Astrocyte of the cerebellum (primary cell): ENCODE data around the gene RETREG3.

ENCODE experiments used
- DNase-seq: peaks from one replicate; pipeline ENCODE4 v3.0.0-alpha.2; 2011; ENCODE audit warnings: low read depth
- H3K4me3 ChIP-seq: 2 replicates; pipeline ENCODE4 v1.5.1; 2011; ENCODE audit warnings: mild to moderate bottlenecking, low read depth, low read length, moderate library complexity
- in situ Hi-C: cut with HindIII; loops from 2 replicates; pipeline ENCODE4 v1.10.0; 2017; ENCODE audit warnings: low sequenced_read_pairs
- TF ChIP-seq, protein P1 (sequence below): IDR thresholded peaks from 2 replicates; pipeline ENCODE4 v1.5.1; 2012; ENCODE audit warnings: low read length, low read depth, moderate library complexity, mild to moderate bottlenecking; ENCODE audit errors: missing control alignments

The RETREG3 gene

DNA sequence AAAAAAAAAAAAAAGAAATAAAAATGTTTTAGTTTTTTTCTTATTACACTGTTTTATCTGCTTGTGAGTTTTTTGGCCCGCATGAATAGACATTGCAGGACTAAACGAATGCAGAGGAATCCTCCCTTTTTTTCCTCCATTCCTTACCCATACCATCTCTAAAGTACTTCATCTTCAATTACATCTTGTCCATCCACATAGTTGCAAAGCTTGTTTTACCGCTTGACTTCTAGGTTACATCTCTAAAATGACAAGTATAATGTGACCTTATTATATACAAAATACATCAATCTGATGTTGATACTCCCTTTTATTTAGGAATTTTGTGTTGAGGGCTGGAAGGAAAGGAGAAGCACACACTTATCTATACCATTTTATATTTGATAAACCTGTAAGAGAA is 12.8 kb downstream of the RETREG3 start:
- H3K4me3 ChIP-seq, result no peak overlapping the region
- TF ChIP-seq, protein P1, sequence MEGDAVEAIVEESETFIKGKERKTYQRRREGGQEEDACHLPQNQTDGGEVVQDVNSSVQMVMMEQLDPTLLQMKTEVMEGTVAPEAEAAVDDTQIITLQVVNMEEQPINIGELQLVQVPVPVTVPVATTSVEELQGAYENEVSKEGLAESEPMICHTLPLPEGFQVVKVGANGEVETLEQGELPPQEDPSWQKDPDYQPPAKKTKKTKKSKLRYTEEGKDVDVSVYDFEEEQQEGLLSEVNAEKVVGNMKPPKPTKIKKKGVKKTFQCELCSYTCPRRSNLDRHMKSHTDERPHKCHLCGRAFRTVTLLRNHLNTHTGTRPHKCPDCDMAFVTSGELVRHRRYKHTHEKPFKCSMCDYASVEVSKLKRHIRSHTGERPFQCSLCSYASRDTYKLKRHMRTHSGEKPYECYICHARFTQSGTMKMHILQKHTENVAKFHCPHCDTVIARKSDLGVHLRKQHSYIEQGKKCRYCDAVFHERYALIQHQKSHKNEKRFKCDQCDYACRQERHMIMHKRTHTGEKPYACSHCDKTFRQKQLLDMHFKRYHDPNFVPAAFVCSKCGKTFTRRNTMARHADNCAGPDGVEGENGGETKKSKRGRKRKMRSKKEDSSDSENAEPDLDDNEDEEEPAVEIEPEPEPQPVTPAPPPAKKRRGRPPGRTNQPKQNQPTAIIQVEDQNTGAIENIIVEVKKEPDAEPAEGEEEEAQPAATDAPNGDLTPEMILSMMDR, result no peak
- DNase-seq, result no peak
- in situ Hi-C loops, result no loop called here

DNA sequence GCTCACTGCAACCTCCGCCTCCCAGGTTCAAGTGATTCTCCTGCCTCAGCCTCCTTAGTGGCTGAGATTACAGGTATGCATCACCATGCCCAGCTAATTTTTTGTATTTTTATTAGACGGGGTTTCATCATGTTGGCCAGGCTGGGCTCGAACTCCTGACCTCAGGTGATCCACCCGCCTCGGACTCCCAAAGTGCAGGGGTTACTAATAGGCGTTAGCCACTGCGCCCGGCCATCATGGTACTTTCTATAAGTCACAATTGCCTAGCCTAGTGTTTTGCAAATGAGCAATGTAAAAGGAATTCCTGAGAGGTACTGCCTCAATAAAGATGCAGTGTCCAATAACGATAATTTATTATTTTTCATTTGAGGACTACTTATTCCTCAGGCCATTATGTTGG is 17.8 kb downstream of the RETREG3 start:
- DNase-seq, result no peak
- no peak overlapping the region for H3K4me3 ChIP-seq
- in situ Hi-C loops, result no loop called here
- TF ChIP-seq, protein P1, result no peak

DNA sequence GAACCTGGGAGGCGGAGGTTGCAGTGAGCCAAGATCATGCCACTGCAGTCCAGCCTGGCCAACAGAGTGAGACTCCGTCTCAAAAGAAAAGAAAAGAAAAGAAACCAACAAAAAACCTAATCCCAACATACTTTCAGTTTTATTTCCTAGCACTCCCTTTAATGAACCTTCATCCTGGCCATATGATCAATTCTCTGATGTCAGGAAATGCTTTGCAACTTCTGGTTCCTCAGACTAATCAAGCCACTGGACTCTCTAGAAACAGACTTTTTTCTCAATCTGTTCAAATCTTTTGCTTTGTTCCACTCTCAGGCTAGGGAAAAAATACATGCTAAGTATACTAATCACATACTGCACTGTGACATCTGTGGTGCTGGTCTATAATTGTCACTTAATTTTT is 18.3 kb downstream of the RETREG3 start:
- TF ChIP-seq, protein P1, result no peak
- in situ Hi-C loops, result no loop called here

DNA sequence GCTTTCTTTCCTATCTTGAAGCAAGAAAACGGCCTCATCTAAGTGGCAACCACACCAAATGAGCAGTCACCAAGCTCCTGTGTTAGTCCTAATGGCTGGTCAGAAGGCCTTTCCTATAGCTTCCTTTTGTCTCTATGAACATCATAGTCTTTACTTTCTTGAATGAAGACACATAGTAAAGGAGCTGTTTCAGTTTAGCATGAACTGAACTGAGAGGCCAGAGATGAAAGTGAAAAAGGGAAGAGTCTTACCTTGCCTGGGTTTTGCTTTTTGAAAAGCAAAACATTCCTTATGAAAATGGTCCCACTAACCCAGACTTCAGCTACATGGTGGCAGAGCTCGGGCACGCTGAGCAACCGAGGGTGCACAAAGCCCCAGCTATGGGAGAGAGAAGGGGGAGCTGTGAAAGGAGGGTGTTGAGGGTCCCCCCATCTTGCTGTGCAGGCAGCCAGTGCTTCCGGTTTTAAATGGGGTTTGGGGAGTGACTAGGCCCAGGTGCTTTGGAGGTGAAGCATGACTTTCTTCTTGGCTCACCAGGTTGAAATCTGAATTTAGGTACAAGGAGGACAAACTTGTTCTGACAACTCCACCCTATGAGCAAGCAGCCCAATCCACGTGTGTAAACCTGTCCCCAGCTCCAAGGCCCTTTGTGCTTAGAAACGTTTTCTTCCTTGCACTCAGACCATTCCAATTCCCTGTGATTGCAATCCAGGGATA is 22.5 kb downstream of the RETREG3 start:
- in situ Hi-C loops, result no loop called here
- DNase-seq, result no peak
- no peak overlapping the region for H3K4me3 ChIP-seq
- TF ChIP-seq, protein P1, result no peak

More for the DNA sequence above, 18.3 kb downstream of the RETREG3 start:
- no peak for DNase-seq
- no peak overlapping the region for H3K4me3 ChIP-seq

DNA sequence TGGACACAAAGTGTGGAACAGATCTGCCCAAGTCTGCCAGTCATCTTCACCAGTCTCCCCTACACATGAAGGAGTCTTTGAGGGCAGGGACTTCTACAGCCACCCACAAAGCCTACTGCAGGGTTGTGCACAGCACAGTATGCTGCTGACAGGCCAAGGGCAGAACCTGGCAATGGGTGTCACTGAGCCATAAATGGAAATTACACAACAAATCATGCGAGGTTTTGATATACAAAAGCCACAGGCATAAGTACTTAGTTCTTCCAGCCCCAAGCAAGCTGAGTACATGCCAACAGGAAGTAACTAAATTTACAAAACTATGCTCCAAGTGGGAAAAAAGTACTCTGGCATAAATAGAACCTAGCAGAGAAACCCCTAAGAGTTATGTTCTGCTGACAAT is 23.8 kb downstream of the RETREG3 start:
- no peak overlapping the region for H3K4me3 ChIP-seq
- in situ Hi-C loops, result no loop called here
- TF ChIP-seq, protein P1, result no peak
- no peak for DNase-seq

DNA sequence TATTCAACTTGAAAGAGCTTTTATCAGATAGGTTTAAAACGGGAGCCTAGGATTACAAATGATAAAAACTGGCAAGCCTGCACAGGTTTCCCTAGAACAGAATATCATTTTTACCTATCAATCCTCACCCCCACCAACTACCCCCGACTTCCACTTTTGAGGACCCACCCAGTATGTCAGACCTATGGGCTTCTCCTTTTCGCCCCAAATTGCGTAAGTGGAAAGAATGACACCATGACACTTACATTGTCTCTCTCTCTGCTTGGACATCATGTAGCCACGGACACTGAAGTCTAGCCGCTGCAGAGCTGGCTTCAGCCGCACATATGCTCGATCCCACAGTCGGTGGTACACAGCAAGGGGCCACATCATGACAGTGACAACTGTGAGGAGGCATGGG is 24.3 kb downstream of the RETREG3 start:
- DNase-seq, result no peak
- H3K4me3 ChIP-seq, result no peak overlapping the region
- TF ChIP-seq, protein P1, result no peak
- in situ Hi-C loops, result no loop called here

DNA sequence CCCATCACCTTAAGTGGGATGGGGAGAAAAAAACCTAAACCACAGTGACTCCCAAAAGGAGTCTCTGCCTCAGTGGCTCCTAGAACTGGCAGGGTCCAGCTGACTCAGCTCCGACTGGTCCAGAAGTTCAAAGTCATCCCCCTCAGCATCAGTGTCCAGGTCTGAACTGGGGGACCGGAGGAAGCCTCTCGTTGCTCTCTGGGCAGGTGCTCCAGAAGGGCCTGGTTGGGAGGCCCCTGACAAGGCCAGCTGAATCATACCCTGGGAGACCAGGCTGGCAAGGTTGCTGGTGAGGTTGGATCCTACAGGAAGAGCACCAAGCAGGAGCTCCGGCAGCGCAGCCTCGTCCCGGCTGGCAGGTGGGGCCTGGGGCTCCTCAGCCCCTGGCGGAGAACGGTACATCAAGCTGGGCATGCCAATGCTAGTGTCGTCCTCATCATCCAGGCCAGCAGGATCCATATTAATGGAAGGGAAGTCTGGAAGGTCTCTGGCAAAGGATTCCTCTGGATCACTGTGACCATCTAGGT is 27.4 kb downstream of the RETREG3 start:
- DNase-seq, result no peak
- TF ChIP-seq, protein P1, result no peak
- H3K4me3 ChIP-seq, result no peak overlapping the region
- in situ Hi-C loops, result no loop called here
